ENCODE data around the gene CALCOCO2.
A peak's percentile ranks its signal among the peaks of the same experiment; 100 is the strongest.
"Not testable (repeated sequence)": the region's sequence is repeated elsewhere in the genome, so short reads cannot be mapped to it uniquely, and the experiment has no call there.

Gene CALCOCO2

GRCh38 chr17:48804936-48805411 lies 25.9 kb upstream of the CALCOCO2 start:
- Histone ChIP-seq H3K4me3 (ENCODE audit: low read length in 2 of 2) (peak overlapping the region in 1 of 2 donors; percentile 40), H3K9ac (ENCODE audit: low read length in 2 of 2) (no peak overlapping the region)

GRCh38 chr17:48809182-48809581 lies 21.7 kb upstream of the CALCOCO2 start:
- Histone ChIP-seq H3K27ac (ENCODE audit: low read length) (no peak overlapping the region), H3K36me3 (ENCODE audit: control insufficient read depth in 2 of 2, insufficient read depth in 2 of 2, low read length in 2 of 2) (no peaks in the 10 kb centered on the region), H3K9ac (ENCODE audit: low read length in 2 of 2) (no peak overlapping the region), H3K4me3 (ENCODE audit: low read length in 2 of 2) (no peak overlapping the region), H3K9me3 (ENCODE audit: control insufficient read depth in 2 of 2, low read length in 2 of 2) (no peaks in the 10 kb centered on the region), H3K27me3 (ENCODE audit: control insufficient read depth in 1 of 2, insufficient read depth in 2 of 2, low read length in 2 of 2) (peaks cover 0 to 5% of the 10 kb centered on the region in 2 donors), H3K4me1 (ENCODE audit: control insufficient read depth, insufficient read depth, low read length) (peaks cover 5% of the 10 kb centered on the region)

More at GRCh38 chr17:48804936-48805411, 25.9 kb upstream of the CALCOCO2 start:
- Histone ChIP-seq H3K27ac (ENCODE audit: low read length) (no peak overlapping the region), H3K9me3 (ENCODE audit: control insufficient read depth in 2 of 2, low read length in 2 of 2) (no peaks in the 10 kb centered on the region), H3K4me1 (ENCODE audit: control insufficient read depth, insufficient read depth, low read length) (peaks cover 15% of the 10 kb centered on the region), H3K36me3 (ENCODE audit: control insufficient read depth in 2 of 2, insufficient read depth in 2 of 2, low read length in 2 of 2) (no peaks in the 10 kb centered on the region), H3K27me3 (ENCODE audit: control insufficient read depth in 1 of 2, insufficient read depth in 2 of 2, low read length in 2 of 2) (no peaks in the 10 kb centered on the region)

DNA sequence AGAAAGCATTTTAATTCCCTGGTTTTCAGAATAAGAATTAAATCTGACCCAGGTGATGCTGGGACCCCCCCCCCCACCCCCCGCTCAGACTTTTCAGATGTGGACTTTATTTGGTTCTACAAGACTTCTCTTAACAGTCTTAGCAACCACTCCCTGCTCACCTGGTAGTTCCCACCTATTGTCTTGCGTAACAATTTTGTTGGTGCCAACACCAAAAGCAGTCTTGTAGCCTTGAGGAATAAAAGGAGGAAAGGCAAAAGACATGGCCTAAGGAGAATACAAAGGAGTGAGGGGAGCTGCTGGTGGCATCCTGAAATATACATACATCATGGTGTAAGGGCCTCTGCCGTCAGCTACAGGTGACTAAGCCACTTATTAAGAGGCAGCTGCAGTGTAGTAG lies 18.8 kb upstream of the CALCOCO2 start:
- Histone ChIP-seq H3K9ac (ENCODE audit: low read length in 2 of 2) (no peak overlapping the region), H3K9me3 (ENCODE audit: control insufficient read depth in 2 of 2, low read length in 2 of 2) (no peaks in the 10 kb centered on the region), H3K4me3 (ENCODE audit: low read length in 2 of 2) (no peak overlapping the region), H3K36me3 (ENCODE audit: control insufficient read depth in 2 of 2, insufficient read depth in 2 of 2, low read length in 2 of 2) (no peaks in the 10 kb centered on the region), H3K27ac (ENCODE audit: low read length) (no peak overlapping the region), H3K4me1 (ENCODE audit: control insufficient read depth, insufficient read depth, low read length) (peaks cover under 1% of the 10 kb centered on the region), H3K27me3 (ENCODE audit: control insufficient read depth in 1 of 2, insufficient read depth in 2 of 2, low read length in 2 of 2) (peaks cover 6 to 7% of the 10 kb centered on the region in 2 donors)

DNA sequence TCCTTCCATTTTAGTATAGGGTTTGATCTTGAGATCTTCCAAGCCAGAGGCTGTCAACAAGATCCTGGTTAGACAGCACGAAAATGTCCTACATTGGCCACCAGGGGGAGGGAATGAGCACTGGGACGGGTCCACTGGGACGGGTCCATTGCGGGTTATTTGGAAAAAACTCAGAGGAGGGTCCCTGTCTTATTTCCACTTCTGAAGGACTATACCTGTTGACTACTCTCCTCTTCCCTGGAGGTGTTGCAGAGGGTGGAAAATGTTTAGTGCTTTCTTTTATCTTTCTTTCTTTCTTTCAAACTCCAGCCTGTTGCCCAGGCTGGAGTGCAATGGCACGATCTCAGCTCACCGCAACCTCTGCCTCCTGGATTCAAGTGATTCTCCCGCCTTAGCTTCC lies 16.3 kb upstream of the CALCOCO2 start:
- Histone ChIP-seq H3K9ac (ENCODE audit: low read length in 2 of 2) (no peak overlapping the region), H3K27ac (ENCODE audit: low read length) (no peak overlapping the region), H3K9me3 (ENCODE audit: control insufficient read depth in 2 of 2, low read length in 2 of 2) (no peaks in the 10 kb centered on the region), H3K27me3 (ENCODE audit: control insufficient read depth in 1 of 2, insufficient read depth in 2 of 2, low read length in 2 of 2) (peaks cover 25 to 30% of the 10 kb centered on the region in 2 donors), H3K4me3 (ENCODE audit: low read length in 2 of 2) (no peak overlapping the region), H3K4me1 (ENCODE audit: control insufficient read depth, insufficient read depth, low read length) (peaks cover 8% of the 10 kb centered on the region), H3K36me3 (ENCODE audit: control insufficient read depth in 2 of 2, insufficient read depth in 2 of 2, low read length in 2 of 2) (no peaks in the 10 kb centered on the region)

DNA sequence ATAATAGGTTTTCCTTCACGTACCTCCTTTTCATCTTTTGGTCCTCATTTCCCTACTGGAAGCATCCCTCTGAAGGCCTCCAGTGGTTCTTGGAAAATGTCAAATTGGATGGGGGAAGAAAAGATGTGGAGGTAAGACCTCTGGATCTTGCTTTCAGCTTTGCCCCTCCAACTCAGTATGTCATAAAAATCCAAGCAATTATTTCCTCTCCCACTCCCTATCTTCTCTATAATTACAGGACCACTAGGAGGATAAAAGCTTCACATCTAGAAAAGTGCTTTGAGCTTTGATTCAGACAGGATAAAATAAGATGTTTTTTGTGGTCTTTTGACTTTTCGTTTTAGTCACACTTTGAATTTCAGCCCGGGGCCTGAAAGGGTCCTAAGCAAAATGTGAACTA lies 15.5 kb upstream of the CALCOCO2 start:
- Histone ChIP-seq H3K4me3 (ENCODE audit: low read length in 2 of 2) (no peak overlapping the region), H3K36me3 (ENCODE audit: control insufficient read depth in 2 of 2, insufficient read depth in 2 of 2, low read length in 2 of 2) (no peaks in the 10 kb centered on the region), H3K9ac (ENCODE audit: low read length in 2 of 2) (no peak overlapping the region), H3K4me1 (ENCODE audit: control insufficient read depth, insufficient read depth, low read length) (peaks cover 8% of the 10 kb centered on the region), H3K9me3 (ENCODE audit: control insufficient read depth in 2 of 2, low read length in 2 of 2) (no peaks in the 10 kb centered on the region), H3K27ac (ENCODE audit: low read length) (no peak overlapping the region), H3K27me3 (ENCODE audit: control insufficient read depth in 1 of 2, insufficient read depth in 2 of 2, low read length in 2 of 2) (peaks cover 28 to 37% of the 10 kb centered on the region in 2 donors)

DNA sequence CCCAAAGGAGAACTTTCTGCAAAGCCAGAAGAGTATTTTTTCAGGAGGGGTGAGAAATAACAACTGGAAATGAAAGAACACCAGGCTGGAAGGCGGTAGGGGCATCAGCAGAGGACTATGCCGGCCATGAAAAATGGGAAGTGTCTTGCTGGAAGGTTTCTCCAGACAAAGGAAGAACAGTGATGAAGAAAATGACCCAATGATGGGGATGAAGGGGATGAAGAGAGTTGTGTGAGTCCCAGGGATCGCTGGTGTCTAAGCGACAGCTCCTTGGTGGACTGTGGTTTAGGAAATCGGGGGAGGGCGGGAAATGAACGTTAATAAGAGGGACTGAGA lies 14.4 kb upstream of the CALCOCO2 start:
- peak overlapping the region in 1 of 2 donors; percentile 67 for H3K4me3 ChIP-seq (ENCODE audit: low read length in 2 of 2)
- H3K36me3 ChIP-seq (ENCODE audit: control insufficient read depth in 2 of 2, insufficient read depth in 2 of 2, low read length in 2 of 2), result no peaks in the 10 kb centered on the region
- no peak overlapping the region for H3K9ac ChIP-seq (ENCODE audit: low read length in 2 of 2)
- H3K9me3 ChIP-seq (ENCODE audit: control insufficient read depth in 2 of 2, low read length in 2 of 2), result no peaks in the 10 kb centered on the region
- H3K27me3 ChIP-seq (ENCODE audit: control insufficient read depth in 1 of 2, insufficient read depth in 2 of 2, low read length in 2 of 2), result peaks cover 30 to 41% of the 10 kb centered on the region in 2 donors
- peaks cover 8% of the 10 kb centered on the region for H3K4me1 ChIP-seq (ENCODE audit: control insufficient read depth, insufficient read depth, low read length)
- H3K27ac ChIP-seq (ENCODE audit: low read length), result no peak overlapping the region

DNA sequence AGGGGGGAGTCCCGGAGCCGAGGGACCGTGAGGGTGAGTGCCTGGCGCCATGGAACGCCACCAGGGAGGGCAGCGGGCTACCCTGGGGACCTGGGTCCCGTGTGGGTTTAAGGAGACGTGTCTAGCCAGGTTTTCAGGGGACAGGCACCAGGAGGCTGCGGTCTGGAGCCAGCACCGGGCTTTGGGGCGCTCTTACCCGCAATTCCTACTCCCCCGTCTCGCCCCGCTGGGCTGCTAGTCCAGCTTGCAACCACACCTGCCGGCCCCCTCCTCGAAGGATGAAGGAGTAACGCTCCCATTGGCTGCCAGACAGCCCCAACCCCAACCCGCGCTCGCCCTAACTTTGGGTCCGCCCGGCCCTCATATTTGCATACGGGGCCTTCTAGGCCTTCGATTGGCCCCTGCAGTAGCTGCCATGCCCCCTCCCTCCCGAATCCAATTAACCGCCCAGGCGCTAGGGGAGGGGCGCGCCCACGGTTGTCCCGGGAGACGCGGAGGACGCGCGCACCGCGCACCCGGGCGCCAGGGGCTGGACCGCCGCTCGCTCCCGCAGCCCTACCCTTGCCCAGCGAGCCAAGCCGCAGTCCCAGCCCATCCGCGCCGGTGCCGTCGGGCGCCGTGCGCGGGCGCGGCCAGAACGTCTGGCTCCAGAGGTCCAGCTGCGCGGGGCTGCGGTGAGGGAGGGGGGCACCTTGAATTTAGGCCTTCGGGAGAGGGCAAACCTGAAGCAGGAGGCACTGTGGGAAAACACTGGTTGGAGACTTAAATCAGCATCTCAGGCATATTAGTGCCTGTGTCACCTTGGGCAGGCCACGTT lies 13.9 kb upstream of the CALCOCO2 start, which contains the start of gene TTLL6:
TSS of gene TTLL6 (minus strand) at position 456 of the 817 bp plus-strand sequence. CDS start at position 299, 157 bp downstream.
- H3K4me1 ChIP-seq (ENCODE audit: control insufficient read depth, insufficient read depth, low read length), result peaks cover 8% of the 10 kb centered on the region
- H3K9ac ChIP-seq (ENCODE audit: low read length in 2 of 2), result no peak within 1 kb of the TSS
- no peak within 1 kb of the TSS for H3K27ac ChIP-seq (ENCODE audit: low read length)
- peaks cover 30 to 41% of the 10 kb centered on the region in 2 donors for H3K27me3 ChIP-seq (ENCODE audit: control insufficient read depth in 1 of 2, insufficient read depth in 2 of 2, low read length in 2 of 2)
- peak within 1 kb of the TSS; percentile 43 to 67 for H3K4me3 ChIP-seq (ENCODE audit: low read length in 2 of 2)
- no peaks in the 10 kb centered on the region for H3K36me3 ChIP-seq (ENCODE audit: control insufficient read depth in 2 of 2, insufficient read depth in 2 of 2, low read length in 2 of 2)
- no peaks in the 10 kb centered on the region for H3K9me3 ChIP-seq (ENCODE audit: control insufficient read depth in 2 of 2, low read length in 2 of 2)

GRCh38 chr17:48818361-48818841 lies 12.4 kb upstream of the CALCOCO2 start:
- Histone ChIP-seq H3K4me1 (ENCODE audit: control insufficient read depth, insufficient read depth, low read length) (peaks cover 8% of the 10 kb centered on the region), H3K9ac (ENCODE audit: low read length in 2 of 2) (no peak overlapping the region), H3K4me3 (ENCODE audit: low read length in 2 of 2) (no peak overlapping the region), H3K36me3 (ENCODE audit: control insufficient read depth in 2 of 2, insufficient read depth in 2 of 2, low read length in 2 of 2) (no peaks in the 10 kb centered on the region), H3K27ac (ENCODE audit: low read length) (no peak overlapping the region), H3K9me3 (ENCODE audit: control insufficient read depth in 2 of 2, low read length in 2 of 2) (no peaks in the 10 kb centered on the region), H3K27me3 (ENCODE audit: control insufficient read depth in 1 of 2, insufficient read depth in 2 of 2, low read length in 2 of 2) (peaks cover 27 to 41% of the 10 kb centered on the region in 2 donors)

GRCh38 chr17:48819466-48819865 lies 11.4 kb upstream of the CALCOCO2 start:
- Histone ChIP-seq H3K4me1 (ENCODE audit: control insufficient read depth, insufficient read depth, low read length) (peaks cover 8% of the 10 kb centered on the region), H3K9ac (ENCODE audit: low read length in 2 of 2) (no peak overlapping the region), H3K9me3 (ENCODE audit: control insufficient read depth in 2 of 2, low read length in 2 of 2) (no peaks in the 10 kb centered on the region), H3K4me3 (ENCODE audit: low read length in 2 of 2) (no peak overlapping the region), H3K36me3 (ENCODE audit: control insufficient read depth in 2 of 2, insufficient read depth in 2 of 2, low read length in 2 of 2) (no peaks in the 10 kb centered on the region), H3K27me3 (ENCODE audit: control insufficient read depth in 1 of 2, insufficient read depth in 2 of 2, low read length in 2 of 2) (peaks cover 26 to 41% of the 10 kb centered on the region in 2 donors), H3K27ac (ENCODE audit: low read length) (no peak overlapping the region)

DNA sequence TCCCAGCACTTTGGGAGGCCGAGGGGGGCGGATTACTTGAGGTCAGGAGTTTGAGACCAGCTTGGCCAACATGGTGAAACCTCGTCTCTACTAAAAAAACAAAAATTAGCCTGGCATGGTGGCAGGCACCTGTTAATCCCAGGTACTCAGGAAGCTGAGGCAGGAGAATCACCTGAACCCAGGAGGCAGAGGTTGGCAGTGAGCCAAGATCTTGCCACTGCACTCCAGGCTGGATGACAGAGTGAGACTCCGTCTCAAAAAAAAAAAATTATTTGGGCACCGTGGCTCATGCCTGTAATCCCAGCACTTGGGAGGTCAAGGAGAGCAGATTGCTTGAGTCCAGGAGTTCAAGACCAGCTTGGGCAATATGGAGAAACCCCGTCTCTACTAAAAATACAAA lies 9.9 kb upstream of the CALCOCO2 start:
- not testable (repeated sequence) for H3K4me3 ChIP-seq (ENCODE audit: low read length in 2 of 2); H3K27ac ChIP-seq (ENCODE audit: low read length); H3K9ac ChIP-seq (ENCODE audit: low read length in 2 of 2); H3K36me3 ChIP-seq (ENCODE audit: control insufficient read depth in 2 of 2, insufficient read depth in 2 of 2, low read length in 2 of 2); H3K4me1 ChIP-seq (ENCODE audit: control insufficient read depth, insufficient read depth, low read length); H3K9me3 ChIP-seq (ENCODE audit: control insufficient read depth in 2 of 2, low read length in 2 of 2)
- peaks cover 26 to 41% of the 10 kb centered on the region in 2 donors for H3K27me3 ChIP-seq (ENCODE audit: control insufficient read depth in 1 of 2, insufficient read depth in 2 of 2, low read length in 2 of 2)

All from stomach smooth muscle (tissue), 2 donors.